Pancreas (tissue), 10 donors: ENCODE results near the gene BUD23. TPM values are rescaled to one million over a fixed set of nuclear protein-coding genes. Genes with fewer than 3 reads are reported as not detected.

ENCODE experiments used
- ATAC-seq, 4 donors: fragments of 200-7000 bp; cut with Tn5 transposase; one replicate each; pipeline versions ENCODE4 v1.8.0 to v1.9.1; 2020; ENCODE audit warnings: mild to moderate bottlenecking in 4 of 4, moderate library complexity in 4 of 4
- DNase-seq, 6 donors: peaks; one replicate each; pipeline ENCODE4 v3.0.0-alpha.2; 2020
- FAIRE-seq: peaks from 2 replicates; lab custom pipeline; 2012; peaks lifted over from hg19 to GRCh38; lab: Jason Lieb, UNC
- H3K27ac ChIP-seq, 4 donors: fragments of 200-600 bp; sonication (generic); 1 replicate in 3 of 4; 2 replicates in 1 of 4; pipeline versions ENCODE4 v1.5.0 to v1.8.0; 2020
- H3K27me3 ChIP-seq, 4 donors: fragments of 200-600 bp; one replicate each; pipeline ENCODE4 v1.8.0; 2021
- H3K36me3 ChIP-seq, 3 donors: fragments of 200-600 bp; sonication (generic) in 1 of 3; one replicate each; pipeline versions ENCODE4 v1.5.0 to v1.8.0; 2020 to 2021
- H3K4me1 ChIP-seq, 3 donors: fragments of 200-600 bp; one replicate each; pipeline ENCODE4 v1.8.0; 2021
- H3K4me3 ChIP-seq, 4 donors: fragments of 200-600 bp; sonication (generic) in 2 of 4; one replicate each; pipeline versions ENCODE4 v1.5.0 to v1.8.0; 2020 to 2021
- H3K9me3 ChIP-seq, 4 donors: fragments of 200-600 bp; one replicate each; pipeline ENCODE4 v1.8.0; 2021
- CTCF ChIP-seq, 4 donors: fragments of 200-600 bp; sonication (generic) in 3 of 4; IDR thresholded peaks; one replicate each; pipeline versions ENCODE4 v1.5.0 to v1.8.0; 2021; ENCODE audit warnings: antibody characterized with exemption in 4 of 4
- WGBS, 2 donors: extraction: QIAGEN DNeasy Blood & Tissue Kit; methylation state at CpG; one replicate each; pipeline ENCODE4 v1.1.7; 2013; 5-methylcytosine and 5-hydroxymethylcytosine counted together
- intact Hi-C, 3 donors: fragments of 100-400 bp; cut with DNase I; formaldehyde crosslinking; loops; one replicate each; pipeline versions ENCODE4 v1.11.1 to v1.14.2; 2022
- polyA plus RNA-seq, 2 donors: library from polyadenylated mRNA; stranded (reverse); fragments of 200-250 nt; gene quantifications; one replicate each; pipeline ENCODE4 v1.2.3, GENCODE V29; 2013
- total RNA-seq, 6 donors: library from RNA; stranded (reverse); fragmentation: NEBNext Ultra II Directional in 4 of 6; extraction: Animal tissue kit (Norgen Biotek cat#: 25700) in 4 of 6; gene quantifications; one replicate each; pipeline versions ENCODE4 v1.2.1 to v1.2.4, GENCODE V29; 2021 to 2023
- donor health status: healthy with polysubstance abuse.
- donor health status: DM: no; HTN: no; CAD: no; lungs with moderate emphysema.
- donor health status: DM: no; HTN: no; CAD: no.
- donor health status: control.
- donor health status: control.
- donor health status: Bipolar disorder and iron deficiency.
- donor health status: DM: yes; HTN: yes; CAD: no.
- donor health status: DM: no; HTN: no; CAD: no.
- donor health status: DM: no; HTN: no; CAD: no.
- donor health status: DM: yes; HTN: yes; CAD: no.

The BUD23 gene
- total and polyA plus RNA-seq, 8 donors = 26.9 to 62.9 (median 35.7) TPM

GRCh38 chr7:73739387-73739767 lies 56.0 kb downstream of the BUD23 start:
- FAIRE-seq (no peak), DNase-seq (peak in 1 of 6 donors; percentile 62), ATAC-seq (peak in 1 of 4 donors; percentile 1)
- no peaks in the 10 kb centered on the region for H3K9me3 ChIP-seq
- H3K36me3 ChIP-seq = peaks cover 0 to 8% (median 0%) of the 10 kb centered on the region in 3 donors
- TF ChIP-seq CTCF (IDR thresholded peaks at IDR 0.05) = no peak
- H3K27me3 ChIP-seq = no peaks in the 10 kb centered on the region
- peaks cover 18 to 36% (median 32%) of the 10 kb centered on the region in 3 donors for H3K4me1 ChIP-seq
- WGBS, 2 donors = 27 to 29% methylated on average over 13 of the region's 13 CpGs
- H3K27ac ChIP-seq = peak overlapping the region; percentile 100
- peak overlapping the region; percentile 37 to 95 (median 60) for H3K4me3 ChIP-seq
- intact Hi-C loops = no loop called here

DNA sequence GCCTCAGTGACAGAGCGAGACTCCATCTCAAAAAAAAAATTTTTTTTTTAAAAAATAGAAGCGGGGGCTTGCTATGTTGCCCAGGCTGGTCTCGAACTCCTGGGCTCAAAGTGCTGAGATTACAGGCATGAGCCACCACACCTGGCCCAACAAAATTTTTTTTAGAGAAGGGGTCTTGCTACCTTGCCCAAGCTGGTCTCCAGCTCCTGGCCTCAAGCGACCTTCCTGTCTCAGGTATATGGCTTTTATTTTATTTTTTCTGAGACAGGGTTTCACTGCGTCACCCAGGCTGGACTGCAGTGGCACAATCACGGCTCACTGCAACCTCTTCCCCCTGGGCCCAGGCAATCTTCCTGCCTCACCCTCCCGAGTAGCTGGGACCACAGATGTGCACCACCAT lies 56.8 kb downstream of the BUD23 start:
- peaks cover 18 to 32% (median 32%) of the 10 kb centered on the region in 3 donors for H3K4me1 ChIP-seq
- WGBS, 2 donors = 89 to 93% methylated on average over 7 of the region's 7 CpGs
- no peak for DNase-seq
- FAIRE-seq = no peak
- no peak for TF ChIP-seq CTCF (IDR thresholded peaks at IDR 0.05)
- peaks cover 0 to 8% (median 0%) of the 10 kb centered on the region in 3 donors for H3K36me3 ChIP-seq
- H3K4me3 ChIP-seq = no peak overlapping the region
- intact Hi-C loops = no loop called here
- H3K27me3 ChIP-seq = no peaks in the 10 kb centered on the region
- H3K27ac ChIP-seq = peak overlapping the region; percentile 100
- no peak for ATAC-seq
- no peaks in the 10 kb centered on the region for H3K9me3 ChIP-seq

DNA sequence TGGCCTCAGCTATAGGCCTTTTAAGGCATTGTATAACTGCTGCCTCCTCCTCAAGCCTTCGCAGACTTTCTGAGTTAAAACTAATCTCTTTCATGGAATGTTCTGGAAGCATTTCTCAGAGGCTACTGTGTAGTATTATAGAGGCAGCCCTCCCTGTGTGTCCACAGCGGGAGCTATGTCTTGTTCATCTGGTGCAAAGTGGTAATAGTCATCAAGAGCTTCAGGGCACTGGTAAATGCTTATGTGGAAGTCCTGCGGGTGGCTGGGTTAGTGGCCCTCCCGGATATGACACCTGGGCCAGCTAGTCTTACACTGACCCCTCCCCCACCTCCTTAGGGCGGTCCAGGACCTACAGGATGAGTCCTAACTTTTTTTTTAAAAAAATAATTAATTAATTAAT lies 57.4 kb downstream of the BUD23 start:
- no peak for FAIRE-seq
- Histone ChIP-seq H3K9me3 (no peaks in the 10 kb centered on the region), H3K27ac (peak overlapping the region; percentile 100), H3K36me3 (peaks cover 0 to 7% (median 0%) of the 10 kb centered on the region in 3 donors), H3K4me3 (no peak overlapping the region), H3K27me3 (no peaks in the 10 kb centered on the region), H3K4me1 (peaks cover 22 to 32% (median 30%) of the 10 kb centered on the region in 3 donors)
- WGBS, 2 donors = 83 to 85% methylated on average over 5 of the region's 5 CpGs
- DNase-seq = no peak
- TF ChIP-seq CTCF (IDR thresholded peaks at IDR 0.05) = no peak
- intact Hi-C loops = no loop called here
- ATAC-seq = no peak

DNA sequence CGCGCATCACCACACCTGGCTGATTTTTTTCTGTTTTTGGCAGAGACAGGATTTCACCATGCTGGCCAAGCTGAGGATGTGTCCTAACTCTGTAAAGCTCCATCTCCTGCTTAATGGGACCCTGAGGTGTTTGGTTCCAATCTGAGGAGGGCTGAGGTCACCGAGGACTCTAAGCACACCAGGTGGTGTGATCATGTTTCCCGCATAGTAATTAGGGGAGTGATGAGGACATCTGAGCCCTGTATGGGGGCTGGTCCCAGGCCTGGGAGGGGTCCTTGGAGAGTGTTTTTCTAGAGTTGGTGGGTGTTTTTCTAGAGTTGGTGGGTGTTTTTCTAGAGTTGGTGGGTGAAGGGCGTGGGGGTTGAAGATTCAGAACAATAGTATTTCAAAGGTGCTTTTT lies 58.2 kb downstream of the BUD23 start:
- no peak for ATAC-seq
- TF ChIP-seq CTCF (IDR thresholded peaks at IDR 0.05) = no peak
- Histone ChIP-seq H3K36me3 (no peaks in the 10 kb centered on the region), H3K27ac (peak overlapping the region; percentile 96 to 100 (median 100)), H3K4me1 (peaks cover 29 to 38% (median 30%) of the 10 kb centered on the region in 3 donors), H3K9me3 (no peaks in the 10 kb centered on the region), H3K27me3 (no peaks in the 10 kb centered on the region), H3K4me3 (no peak overlapping the region)
- WGBS, 2 donors = 71 to 73% methylated on average over 5 of the region's 5 CpGs
- peak in 1 of 6 donors; percentile 44 for DNase-seq
- no peak for FAIRE-seq
- intact Hi-C loops = no loop called here

GRCh38 chr7:73742338-73742752 lies 58.9 kb downstream of the BUD23 start:
- Histone ChIP-seq H3K27ac (peak overlapping the region; percentile 96 to 100 (median 100)), H3K9me3 (no peaks in the 10 kb centered on the region), H3K4me1 (peaks cover 30 to 40% (median 33%) of the 10 kb centered on the region in 3 donors), H3K4me3 (peak overlapping the region in 2 of 4 donors; percentile 6), H3K27me3 (no peaks in the 10 kb centered on the region), H3K36me3 (no peaks in the 10 kb centered on the region)
- DNase-seq (peak in 5 of 6 donors; percentile 61 to 73 (median 70)), ATAC-seq (peak in 3 of 4 donors; percentile 0 to 8 (median 3)), FAIRE-seq (no peak)
- WGBS, 2 donors = 23 to 31% methylated on average over 7 of the region's 7 CpGs
- intact Hi-C loops = no loop called here
- TF ChIP-seq CTCF (IDR thresholded peaks at IDR 0.05) = no peak
